Cardiac muscle cell (in vitro differentiated cells and primary cell): ENCODE measurements around the gene KRTAP20-3. TPM values are rescaled to one million over a fixed set of nuclear protein-coding genes. Genes with fewer than 3 reads are reported as not detected.

Experiments
- DNase-seq, 2 donors: peaks; one replicate each; pipeline versions ENCODE4 v3.0.0 to v3.0.0-alpha.2; 2010 to 2017; ENCODE audit warnings: low read depth in 1 of 2, low spot score in 1 of 2
- H3K27ac ChIP-seq: fragments of 200-600 bp; sonication (generic); 2 replicates; pipeline ENCODE4 v1.5.1; 2016
- H3K27me3 ChIP-seq: fragments of 200-600 bp; sonication (generic); 2 replicates; pipeline ENCODE4 v1.6.0; 2016; ENCODE audit warnings: control low read depth
- H3K36me3 ChIP-seq: fragments of 200-600 bp; sonication (generic); 2 replicates; pipeline ENCODE4 v1.5.1; 2016; ENCODE audit warnings: control low read depth
- H3K4me1 ChIP-seq: fragments of 200-600 bp; sonication (generic); 2 replicates; pipeline ENCODE4 v1.8.1; 2017; ENCODE audit warnings: low read depth, mild to moderate bottlenecking, mixed run types
- H3K4me3 ChIP-seq: fragments of 200-600 bp; sonication (generic); 2 replicates; pipeline ENCODE4 v1.5.1; 2016; ENCODE audit warnings: mild to moderate bottlenecking
- H3K9me3 ChIP-seq: fragments of 200-600 bp; sonication (generic); 2 replicates; pipeline ENCODE4 v1.5.1; 2017; ENCODE audit warnings: low read depth, mild to moderate bottlenecking, control low read depth
- polyA plus RNA-seq: library from polyadenylated mRNA; unstranded; fragments of >200 nt; fragmentation: Nextera tagmentation; extraction: Ambion mirVana; gene quantifications from 2 replicates; pipeline ENCODE4 v1.2.1, GENCODE V29; 2016
- total RNA-seq: library from RNA; depleted of rRNA; stranded (reverse); fragments of >200 nt; gene quantifications from 2 replicates; pipeline ENCODE4 v1.2.3, GENCODE V29; 2016
- TF ChIP-seq, protein P1 (sequence below): IDR thresholded peaks from 2 replicates; pipeline ENCODE4 v1.5.1; 2012; ENCODE audit warnings: low read depth, mild to moderate bottlenecking, low read length

KRTAP20-3 gene
- total and polyA plus RNA-seq, 2 experiments from 2014 or later: not detected

DNA sequence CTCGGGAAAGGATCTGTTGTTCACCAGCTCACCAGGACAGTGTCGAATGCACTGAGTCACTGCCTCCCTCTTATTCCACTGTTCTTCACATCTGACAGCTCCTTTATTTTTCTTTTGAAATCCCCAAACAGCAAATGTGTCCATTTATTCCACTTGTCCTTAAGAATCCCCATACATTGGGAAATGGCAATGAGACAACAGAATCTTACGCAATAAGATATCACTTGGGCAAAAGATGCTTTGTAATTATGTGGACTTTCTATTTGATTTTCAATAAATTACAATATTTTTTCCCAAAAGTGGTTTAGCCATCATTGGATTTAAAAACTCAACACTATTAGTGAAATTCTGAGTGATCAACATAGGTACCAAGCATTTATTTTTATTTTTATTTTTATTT is 4.0 kb upstream of the KRTAP20-3 start:
- TF ChIP-seq, protein P1, sequence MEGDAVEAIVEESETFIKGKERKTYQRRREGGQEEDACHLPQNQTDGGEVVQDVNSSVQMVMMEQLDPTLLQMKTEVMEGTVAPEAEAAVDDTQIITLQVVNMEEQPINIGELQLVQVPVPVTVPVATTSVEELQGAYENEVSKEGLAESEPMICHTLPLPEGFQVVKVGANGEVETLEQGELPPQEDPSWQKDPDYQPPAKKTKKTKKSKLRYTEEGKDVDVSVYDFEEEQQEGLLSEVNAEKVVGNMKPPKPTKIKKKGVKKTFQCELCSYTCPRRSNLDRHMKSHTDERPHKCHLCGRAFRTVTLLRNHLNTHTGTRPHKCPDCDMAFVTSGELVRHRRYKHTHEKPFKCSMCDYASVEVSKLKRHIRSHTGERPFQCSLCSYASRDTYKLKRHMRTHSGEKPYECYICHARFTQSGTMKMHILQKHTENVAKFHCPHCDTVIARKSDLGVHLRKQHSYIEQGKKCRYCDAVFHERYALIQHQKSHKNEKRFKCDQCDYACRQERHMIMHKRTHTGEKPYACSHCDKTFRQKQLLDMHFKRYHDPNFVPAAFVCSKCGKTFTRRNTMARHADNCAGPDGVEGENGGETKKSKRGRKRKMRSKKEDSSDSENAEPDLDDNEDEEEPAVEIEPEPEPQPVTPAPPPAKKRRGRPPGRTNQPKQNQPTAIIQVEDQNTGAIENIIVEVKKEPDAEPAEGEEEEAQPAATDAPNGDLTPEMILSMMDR: no peak
- no peak overlapping the region for H3K27ac ChIP-seq
- no peaks in the 10 kb centered on the region for H3K36me3 ChIP-seq
- H3K4me1 ChIP-seq: no peaks in the 10 kb centered on the region
- no peak overlapping the region for H3K4me3 ChIP-seq
- H3K27me3 ChIP-seq: no peaks in the 10 kb centered on the region
- no peak for DNase-seq
- no peaks in the 10 kb centered on the region for H3K9me3 ChIP-seq

DNA sequence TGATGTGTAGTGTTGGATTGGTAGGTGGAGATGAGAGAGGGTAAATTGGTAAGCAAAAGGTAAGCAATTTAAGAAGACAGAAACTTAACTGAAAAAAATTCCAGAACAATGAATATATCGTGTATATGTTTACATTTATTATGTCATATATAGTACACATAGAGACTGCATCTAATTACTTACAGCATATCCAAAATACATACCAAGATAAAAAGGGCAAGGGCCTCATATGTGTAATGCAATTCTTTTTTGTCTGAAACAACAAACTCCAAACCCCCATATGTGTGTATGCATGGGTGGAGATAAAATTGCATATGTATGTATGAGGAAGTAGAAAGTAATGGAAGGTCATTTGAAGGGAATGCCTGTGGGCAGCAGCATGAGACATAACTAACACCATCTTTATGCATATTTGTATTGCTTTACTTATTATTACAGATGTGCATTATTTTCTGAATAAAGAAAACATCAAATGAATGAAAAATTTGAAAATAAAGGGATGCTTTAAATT is 4.3 kb downstream of the KRTAP20-3 start:
- Histone ChIP-seq H3K27ac (no peak overlapping the region), H3K36me3 (no peaks in the 10 kb centered on the region), H3K9me3 (no peaks in the 10 kb centered on the region), H3K27me3 (no peaks in the 10 kb centered on the region), H3K4me1 (no peaks in the 10 kb centered on the region), H3K4me3 (no peak overlapping the region)
- no peak for DNase-seq
- TF ChIP-seq, protein P1: no peak

DNA sequence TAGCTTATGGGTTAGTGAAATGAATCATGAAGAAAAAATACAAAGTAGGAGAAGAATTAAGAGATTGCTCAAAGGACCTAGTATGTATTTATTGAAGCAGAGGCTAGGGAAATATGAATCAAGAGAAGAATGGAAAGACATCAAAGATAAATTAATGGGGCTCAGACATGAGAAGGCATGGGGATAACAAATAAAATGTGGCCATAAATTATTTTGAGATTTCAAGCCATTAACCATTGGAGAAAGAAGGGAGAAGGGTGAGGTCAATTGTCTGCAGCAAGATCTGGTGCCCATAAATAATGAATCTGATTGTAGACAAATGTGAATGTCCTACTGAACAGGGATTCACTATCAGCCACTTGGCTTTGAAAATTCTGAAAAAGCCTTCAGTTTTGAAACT is 10.2 kb downstream of the KRTAP20-3 start:
- Histone ChIP-seq H3K36me3 (no peaks in the 10 kb centered on the region), H3K4me1 (no peaks in the 10 kb centered on the region), H3K4me3 (no peak overlapping the region), H3K27ac (no peak overlapping the region), H3K27me3 (no peaks in the 10 kb centered on the region), H3K9me3 (no peaks in the 10 kb centered on the region)
- no peak for DNase-seq
- TF ChIP-seq, protein P1: no peak

DNA sequence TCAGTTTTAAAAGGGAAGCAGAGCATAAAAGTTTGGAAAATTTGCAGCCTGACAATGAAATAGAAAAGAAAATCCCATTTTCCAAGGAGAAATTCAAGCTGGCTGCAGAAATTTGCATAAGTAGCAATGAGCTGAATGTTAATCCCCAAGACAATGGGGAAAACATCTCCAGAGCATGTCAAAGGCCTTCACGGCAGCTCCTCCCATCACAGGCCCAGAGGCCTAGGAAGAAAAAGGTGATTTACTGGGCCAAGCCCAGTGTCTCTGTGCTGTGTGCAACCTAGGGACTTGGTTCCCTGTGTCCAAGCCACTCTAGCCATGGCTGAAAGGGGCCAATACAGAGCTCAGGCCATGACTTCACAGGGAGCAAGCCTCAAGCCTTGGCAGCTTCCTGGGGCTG is 26.1 kb downstream of the KRTAP20-3 start:
- Histone ChIP-seq H3K27ac (no peak overlapping the region), H3K4me1 (no peaks in the 10 kb centered on the region), H3K36me3 (no peaks in the 10 kb centered on the region), H3K9me3 (no peaks in the 10 kb centered on the region), H3K4me3 (no peak overlapping the region), H3K27me3 (no peaks in the 10 kb centered on the region)
- TF ChIP-seq, protein P1: no peak
- no peak for DNase-seq

DNA sequence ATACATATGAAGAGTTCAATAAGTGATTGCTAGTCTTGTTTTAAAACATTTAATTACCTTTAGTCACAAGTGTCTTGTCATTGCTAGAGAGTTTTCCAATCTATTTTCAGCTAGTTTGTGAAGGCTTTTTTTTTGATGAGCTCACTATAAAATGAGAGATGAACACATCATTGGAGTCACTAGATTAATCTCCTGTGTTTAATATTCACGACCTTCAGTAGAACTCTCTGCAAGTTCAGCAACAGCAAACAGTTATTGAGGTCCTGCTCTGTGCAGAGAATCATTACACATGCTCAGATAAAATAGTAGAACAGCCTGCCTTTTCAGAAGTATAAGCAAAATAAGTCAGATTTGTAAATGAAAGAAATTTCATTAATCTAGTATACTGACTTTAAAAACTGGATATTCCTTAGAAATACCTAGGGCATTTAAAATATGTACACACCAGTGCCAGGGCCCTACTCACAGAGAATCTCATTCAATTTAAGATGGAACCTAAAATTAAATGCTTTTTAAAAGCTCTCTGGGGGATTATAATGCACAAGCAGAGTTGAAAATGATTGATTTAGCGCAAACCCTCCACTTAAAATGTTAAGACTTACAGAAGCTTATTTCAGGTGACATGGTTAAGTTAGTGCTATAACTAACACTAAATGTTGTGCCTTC is 30.5 kb downstream of the KRTAP20-3 start:
- Histone ChIP-seq H3K4me1 (no peaks in the 10 kb centered on the region), H3K27ac (no peak overlapping the region), H3K9me3 (no peaks in the 10 kb centered on the region), H3K36me3 (no peaks in the 10 kb centered on the region), H3K4me3 (no peak overlapping the region), H3K27me3 (no peaks in the 10 kb centered on the region)
- no peak for DNase-seq
- TF ChIP-seq, protein P1: no peak
